Astrocyte (in vitro differentiated cells and primary cell): Measurements from ENCODE around the gene JAKMIP3. TPM values are rescaled to one million over a fixed set of nuclear protein-coding genes. Genes with fewer than 3 reads are reported as not detected.

ENCODE experiments used
- DNase-seq: peaks from one replicate; pipeline ENCODE4 v3.0.0-alpha.2; 2010; ENCODE audit warnings: low read depth
- FAIRE-seq: peaks from 2 replicates; lab custom pipeline; 2011; peaks lifted over from hg19 to GRCh38; lab: Jason Lieb, UNC
- H2AFZ ChIP-seq: 2 replicates; pipeline ENCODE4 v1.6.0; 2012; ENCODE audit warnings: low read depth, low read length, inconsistent platforms
- H3K27ac ChIP-seq: 2 replicates; pipeline ENCODE4 v1.5.1; 2011; ENCODE audit warnings: low read depth, low read length, inconsistent platforms
- H3K27me3 ChIP-seq: 2 replicates; pipeline ENCODE4 v1.6.0; 2011; ENCODE audit warnings: low read length, inconsistent platforms; ENCODE audit not compliant: insufficient read depth
- H3K36me3 ChIP-seq: 2 replicates; pipeline ENCODE4 v1.5.1; 2011; ENCODE audit warnings: low read length, inconsistent platforms; ENCODE audit not compliant: insufficient read depth
- H3K4me1 ChIP-seq: 2 replicates; pipeline ENCODE4 v1.5.1; 2011; ENCODE audit warnings: low read length, inconsistent platforms; ENCODE audit not compliant: insufficient read depth
- H3K4me2 ChIP-seq: 2 replicates; pipeline ENCODE4 v1.6.0; 2012; ENCODE audit warnings: low read length, inconsistent platforms
- H3K4me3 ChIP-seq: 2 replicates; pipeline ENCODE4 v1.5.1; 2011; ENCODE audit warnings: low read depth, mild to moderate bottlenecking, low read length, inconsistent platforms; ENCODE audit not compliant: insufficient read depth
- H3K79me2 ChIP-seq: 2 replicates; pipeline ENCODE4 v1.6.0; 2012; ENCODE audit warnings: mild to moderate bottlenecking, low read length, inconsistent platforms; ENCODE audit not compliant: insufficient read depth
- H3K9ac ChIP-seq: 2 replicates; pipeline ENCODE4 v1.6.0; 2012; ENCODE audit warnings: mild to moderate bottlenecking, low read length, inconsistent platforms
- H3K9me3 ChIP-seq: 2 replicates; pipeline ENCODE4 v1.5.1; 2012; ENCODE audit warnings: low read depth, mild to moderate bottlenecking, low read length, inconsistent platforms; ENCODE audit not compliant: insufficient read depth
- H4K20me1 ChIP-seq: 2 replicates; pipeline ENCODE4 v1.6.0; 2012; ENCODE audit warnings: low read length, inconsistent platforms; ENCODE audit not compliant: insufficient read depth
- H3K27ac Mint-ChIP-seq: one replicate; pipeline ENCODE4 v1.8.0; 2021; ENCODE audit warnings: mild to moderate bottlenecking, mixed read lengths; ENCODE audit not compliant: unreplicated experiment
- H3K27me3 Mint-ChIP-seq: one replicate; pipeline ENCODE4 v1.8.0; 2021; ENCODE audit warnings: low read depth, mixed read lengths; ENCODE audit not compliant: unreplicated experiment
- H3K36me3 Mint-ChIP-seq: one replicate; pipeline ENCODE4 v1.8.0; 2021; ENCODE audit warnings: low read depth, mixed read lengths; ENCODE audit not compliant: unreplicated experiment
- H3K4me1 Mint-ChIP-seq: one replicate; pipeline ENCODE4 v1.8.0; 2021; ENCODE audit warnings: low read depth, mixed read lengths; ENCODE audit not compliant: unreplicated experiment
- H3K4me3 Mint-ChIP-seq: one replicate; pipeline ENCODE4 v1.8.0; 2021; ENCODE audit warnings: mild to moderate bottlenecking, moderate library complexity, mixed read lengths; ENCODE audit not compliant: unreplicated experiment
- H3K9me3 Mint-ChIP-seq: one replicate; pipeline ENCODE4 v1.8.0; 2021; ENCODE audit warnings: mild to moderate bottlenecking, mixed read lengths; ENCODE audit not compliant: unreplicated experiment
- CTCF ChIP-seq: IDR thresholded peaks from 2 replicates; pipeline ENCODE4 v1.5.1; 2011; ENCODE audit warnings: low read depth, mild to moderate bottlenecking, inconsistent platforms, low read length, moderate library complexity; ENCODE audit not compliant: insufficient read depth
- EZH2 ChIP-seq: IDR thresholded peaks from 2 replicates; pipeline ENCODE4 v1.6.1; 2012; ENCODE audit warnings: mild to moderate bottlenecking, low read length, inconsistent platforms; ENCODE audit not compliant: insufficient read depth
- total RNA-seq: library from RNA; stranded (reverse); gene quantifications from 2 replicates; pipeline ENCODE4 v1.2.1, GENCODE V29; 2021

JAKMIP3 gene
- total RNA-seq, 1 donor from 2014 or later: 0.54 TPM

- Histone ChIP-seq H3K27me3 (no peaks in the 10 kb centered on the region), H4K20me1 (no peaks in the 10 kb centered on the region), H3K27ac (no peak overlapping the region), H2AFZ (no peak overlapping the region), H3K4me1 (peaks cover 12% of the 10 kb centered on the region), H3K79me2 (no peaks in the 10 kb centered on the region), H3K36me3 (no peaks in the 10 kb centered on the region), H3K4me2 (no peak overlapping the region), H3K9me3 (no peaks in the 10 kb centered on the region), H3K9ac (no peak overlapping the region), H3K4me3 (no peak overlapping the region)
- Mint-ChIP-seq H3K4me3 (no peak overlapping the region), H3K4me1 (peaks cover 17% of the 10 kb centered on the region), H3K27me3 (peaks cover 13% of the 10 kb centered on the region), H3K27ac (no peak overlapping the region), H3K36me3 (no peaks in the 10 kb centered on the region), H3K9me3 (peaks cover 3% of the 10 kb centered on the region)
- DNase-seq (no peak), FAIRE-seq (no peak)
- TF ChIP-seq CTCF: no peak
- no peak for TF ChIP-seq EZH2
Observed at GRCh38 chr10:132069122-132069848, 3.5 kb downstream of the JAKMIP3 start.

- Histone ChIP-seq H3K27ac (no peak overlapping the region), H3K9ac (no peak overlapping the region), H3K79me2 (no peaks in the 10 kb centered on the region), H2AFZ (no peak overlapping the region), H3K4me1 (peaks cover 12% of the 10 kb centered on the region), H3K4me2 (no peak overlapping the region), H3K27me3 (no peaks in the 10 kb centered on the region), H4K20me1 (no peaks in the 10 kb centered on the region), H3K9me3 (no peaks in the 10 kb centered on the region), H3K4me3 (no peak overlapping the region), H3K36me3 (no peaks in the 10 kb centered on the region)
- no peak for DNase-seq
- no peak overlapping the region for H3K4me3 Mint-ChIP-seq
- H3K27ac Mint-ChIP-seq: no peak overlapping the region
- H3K4me1 Mint-ChIP-seq: peaks cover 17% of the 10 kb centered on the region
- H3K27me3 Mint-ChIP-seq: peaks cover 13% of the 10 kb centered on the region
- no peak for TF ChIP-seq EZH2
- TF ChIP-seq CTCF: no peak
- FAIRE-seq: no peak
- no peaks in the 10 kb centered on the region for H3K36me3 Mint-ChIP-seq
- H3K9me3 Mint-ChIP-seq: peaks cover 3% of the 10 kb centered on the region
Observed at GRCh38 chr10:132069849-132070182, 4.1 kb downstream of the JAKMIP3 start.

GRCh38 chr10:132070724-132071123 is 5.0 kb downstream of the JAKMIP3 start:
- H3K9ac ChIP-seq: no peak overlapping the region
- no peaks in the 10 kb centered on the region for H4K20me1 ChIP-seq
- H3K4me1 ChIP-seq: peaks cover 7% of the 10 kb centered on the region
- Mint-ChIP-seq H3K36me3 (no peaks in the 10 kb centered on the region), H3K27me3 (peaks cover 13% of the 10 kb centered on the region), H3K4me3 (no peak overlapping the region), H3K4me1 (peaks cover 12% of the 10 kb centered on the region), H3K9me3 (peaks cover 3% of the 10 kb centered on the region), H3K27ac (no peak overlapping the region)
- TF ChIP-seq CTCF: no peak
- no peak for FAIRE-seq
- DNase-seq: no peak
- H3K36me3 ChIP-seq: no peaks in the 10 kb centered on the region
- no peaks in the 10 kb centered on the region for H3K79me2 ChIP-seq
- no peaks in the 10 kb centered on the region for H3K9me3 ChIP-seq
- no peak overlapping the region for H2AFZ ChIP-seq
- no peak overlapping the region for H3K27ac ChIP-seq
- no peaks in the 10 kb centered on the region for H3K27me3 ChIP-seq
- H3K4me2 ChIP-seq: no peak overlapping the region
- H3K4me3 ChIP-seq: no peak overlapping the region
